Muscle layer of duodenum (tissue), 2 donors: ENCODE results near the gene SLC19A1.

Experiments
- H3K27ac ChIP-seq: one replicate; pipeline ENCODE4 v1.7.0; 2013; ENCODE audit warnings: mild to moderate bottlenecking, low read length
- H3K27me3 ChIP-seq: one replicate; pipeline ENCODE4 v1.7.0; 2013; ENCODE audit warnings: low read depth, mild to moderate bottlenecking, control low read depth, low read length
- H3K36me3 ChIP-seq, 2 donors: one replicate each; pipeline ENCODE4 v1.7.0; 2013; ENCODE audit warnings: low read length in 2 of 2, control low read depth in 1 of 2, mild to moderate bottlenecking in 1 of 2; ENCODE audit not compliant: insufficient read depth in 2 of 2, control insufficient read depth in 1 of 2
- H3K4me1 ChIP-seq, 2 donors: one replicate each; pipeline ENCODE4 v1.7.0; 2013; ENCODE audit warnings: low read length in 2 of 2, mild to moderate bottlenecking in 2 of 2, control low read depth in 1 of 2, moderate library complexity in 1 of 2; ENCODE audit not compliant: insufficient read depth in 2 of 2, control insufficient read depth in 1 of 2
- H3K4me3 ChIP-seq, 2 donors: one replicate each; pipeline ENCODE4 v1.7.0; 2013; ENCODE audit warnings: low read length in 2 of 2, low read depth in 1 of 2, mild to moderate bottlenecking in 1 of 2
- H3K9me3 ChIP-seq, 2 donors: one replicate each; pipeline ENCODE4 v1.7.0; 2013; ENCODE audit warnings: low read length in 2 of 2, control low read depth in 1 of 2, mild to moderate bottlenecking in 1 of 2; ENCODE audit not compliant: control insufficient read depth in 1 of 2
- donor health status: healthy.

Gene SLC19A1

GRCh38 chr21:45494851-45495680 lies 47.2 kb downstream of the SLC19A1 start:
- H3K4me3 ChIP-seq = no peak overlapping the region
- H3K36me3 ChIP-seq = peaks cover 10 to 55% of the 10 kb centered on the region in 2 donors
- H3K9me3 ChIP-seq = no peaks in the 10 kb centered on the region
- no peak overlapping the region for H3K27ac ChIP-seq
- H3K4me1 ChIP-seq = no peaks in the 10 kb centered on the region
- no peaks in the 10 kb centered on the region for H3K27me3 ChIP-seq

GRCh38 chr21:45494135-45494850 lies 47.9 kb downstream of the SLC19A1 start:
- H3K27ac ChIP-seq = no peak overlapping the region
- peaks cover 10 to 51% of the 10 kb centered on the region in 2 donors for H3K36me3 ChIP-seq
- no peaks in the 10 kb centered on the region for H3K9me3 ChIP-seq
- no peaks in the 10 kb centered on the region for H3K27me3 ChIP-seq
- H3K4me3 ChIP-seq = no peak overlapping the region
- no peaks in the 10 kb centered on the region for H3K4me1 ChIP-seq

GRCh38 chr21:45493401-45494001 lies 48.7 kb downstream of the SLC19A1 start:
- no peak overlapping the region for H3K27ac ChIP-seq
- no peaks in the 10 kb centered on the region for H3K27me3 ChIP-seq
- H3K4me3 ChIP-seq = no peak overlapping the region
- no peaks in the 10 kb centered on the region for H3K9me3 ChIP-seq
- H3K4me1 ChIP-seq = no peaks in the 10 kb centered on the region
- peaks cover 10 to 43% of the 10 kb centered on the region in 2 donors for H3K36me3 ChIP-seq

DNA sequence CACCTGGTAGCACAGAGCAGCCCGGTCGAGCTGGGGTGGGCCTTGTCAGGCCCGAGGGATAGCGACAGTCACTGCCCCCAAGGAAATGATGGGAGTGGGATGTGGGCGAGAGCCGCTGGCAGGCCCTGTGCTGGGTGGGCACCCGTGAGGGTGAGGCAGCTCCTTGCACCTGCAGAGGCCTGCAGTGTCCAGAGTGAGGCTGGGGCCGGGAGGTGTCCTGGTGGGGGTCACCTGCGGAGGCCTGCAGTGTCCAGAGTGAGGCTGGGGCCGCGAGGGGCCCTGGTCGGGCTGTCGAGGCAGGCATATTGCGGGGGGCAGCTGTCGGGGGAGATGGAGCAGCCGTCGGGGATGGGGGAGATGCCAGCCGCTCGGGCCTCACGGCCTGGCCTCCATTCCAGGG lies 49.5 kb downstream of the SLC19A1 start:
- Histone ChIP-seq H3K4me3 (no peak overlapping the region), H3K9me3 (no peaks in the 10 kb centered on the region), H3K36me3 (peaks cover 10 to 37% of the 10 kb centered on the region in 2 donors), H3K4me1 (no peaks in the 10 kb centered on the region), H3K27ac (no peak overlapping the region), H3K27me3 (no peaks in the 10 kb centered on the region)

DNA sequence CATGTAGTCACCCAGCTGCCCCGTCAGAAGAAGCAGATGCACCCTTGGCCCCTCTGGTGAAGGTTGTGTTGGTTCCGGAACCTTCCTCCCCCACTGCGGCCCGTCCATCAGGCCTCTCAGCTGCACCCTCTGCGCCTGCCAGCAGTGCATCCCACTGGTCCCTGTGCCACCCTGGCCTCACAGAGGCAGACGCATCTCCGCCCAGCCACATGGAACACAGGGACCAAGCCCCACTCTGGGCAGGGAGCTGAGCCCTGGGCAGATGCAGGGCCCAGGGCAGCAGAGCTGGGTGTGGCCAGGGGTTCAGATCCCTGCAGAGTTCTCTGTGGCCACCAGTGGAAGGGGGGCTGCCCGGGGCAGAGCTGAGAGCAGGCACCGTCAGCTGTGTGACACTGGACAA lies 50.6 kb downstream of the SLC19A1 start:
- H3K4me3 ChIP-seq = no peak overlapping the region
- no peaks in the 10 kb centered on the region for H3K27me3 ChIP-seq
- no peaks in the 10 kb centered on the region for H3K4me1 ChIP-seq
- H3K27ac ChIP-seq = no peak overlapping the region
- no peaks in the 10 kb centered on the region for H3K9me3 ChIP-seq
- H3K36me3 ChIP-seq = peaks cover 5 to 25% of the 10 kb centered on the region in 2 donors

GRCh38 chr21:45491056-45491455 lies 51.2 kb downstream of the SLC19A1 start:
- Histone ChIP-seq H3K27ac (no peak overlapping the region), H3K4me1 (no peaks in the 10 kb centered on the region), H3K36me3 (peaks cover 5 to 20% of the 10 kb centered on the region in 2 donors), H3K27me3 (no peaks in the 10 kb centered on the region), H3K4me3 (no peak overlapping the region), H3K9me3 (no peaks in the 10 kb centered on the region)

GRCh38 chr21:45490049-45490731 lies 52.0 kb downstream of the SLC19A1 start:
- Histone ChIP-seq H3K4me1 (no peaks in the 10 kb centered on the region), H3K36me3 (peaks cover 0 to 12% of the 10 kb centered on the region in 2 donors), H3K9me3 (no peaks in the 10 kb centered on the region), H3K27ac (no peak overlapping the region), H3K27me3 (no peaks in the 10 kb centered on the region), H3K4me3 (no peak overlapping the region)

DNA sequence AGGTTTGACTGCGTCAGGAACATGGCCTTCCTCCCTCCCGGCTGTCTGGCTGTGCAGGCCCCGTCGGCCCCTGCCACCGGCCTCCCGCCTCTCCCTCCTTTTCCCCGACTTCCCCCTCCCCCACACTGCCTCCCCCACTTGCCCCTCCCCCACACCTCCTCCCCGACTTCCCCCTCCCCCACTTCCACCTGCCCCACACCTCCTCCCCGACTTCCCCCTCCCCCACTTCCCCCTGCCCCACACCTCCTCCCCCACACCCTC lies 52.6 kb downstream of the SLC19A1 start:
- no peaks in the 10 kb centered on the region for H3K9me3 ChIP-seq
- no peaks in the 10 kb centered on the region for H3K27me3 ChIP-seq
- H3K4me3 ChIP-seq = no peak overlapping the region
- H3K4me1 ChIP-seq = no peaks in the 10 kb centered on the region
- no peak overlapping the region for H3K27ac ChIP-seq
- peaks cover 0 to 8% of the 10 kb centered on the region in 2 donors for H3K36me3 ChIP-seq

DNA sequence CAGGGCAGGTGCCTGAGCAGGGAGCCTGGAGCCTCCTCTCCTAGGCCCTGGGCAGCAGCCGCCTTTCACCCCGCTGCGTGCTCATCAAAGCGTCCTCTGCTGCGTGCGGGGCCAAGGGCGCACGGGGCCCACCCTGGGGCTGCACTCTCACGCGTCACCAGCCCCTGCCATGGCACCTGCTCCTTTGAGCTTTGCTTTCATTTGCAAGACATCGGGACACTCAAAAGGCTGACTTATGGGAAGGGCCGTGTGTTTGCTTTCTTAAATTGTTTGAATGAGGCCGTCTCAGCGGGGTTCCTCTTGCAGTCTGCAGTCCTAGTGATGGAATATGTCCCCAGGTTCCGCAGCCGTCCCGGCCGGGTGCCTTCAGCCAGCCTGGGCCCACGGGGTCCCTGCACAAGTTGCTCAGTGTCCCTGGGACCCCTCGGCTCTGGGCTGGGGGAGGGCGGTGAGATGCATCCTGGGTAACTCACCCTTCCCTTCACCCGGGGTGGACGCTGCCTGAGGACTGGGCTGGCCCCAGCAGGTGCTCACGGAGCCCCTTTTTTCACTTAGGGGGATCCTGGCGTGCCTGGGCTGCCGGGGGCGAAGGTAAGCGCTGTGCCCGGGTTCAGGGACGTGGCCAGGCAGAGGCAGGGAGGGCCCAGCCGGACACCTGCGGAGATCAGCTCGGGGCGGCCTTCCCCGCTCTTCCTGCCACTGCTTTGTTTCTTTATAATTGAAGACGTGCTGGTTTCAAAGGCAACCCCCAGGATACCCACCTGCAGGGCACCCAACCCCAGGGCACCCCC lies 53.1 kb downstream of the SLC19A1 start:
- H3K4me3 ChIP-seq = no peak overlapping the region
- H3K9me3 ChIP-seq = no peaks in the 10 kb centered on the region
- H3K27me3 ChIP-seq = no peaks in the 10 kb centered on the region
- peaks cover 4 to 8% of the 10 kb centered on the region in 2 donors for H3K36me3 ChIP-seq
- no peak overlapping the region for H3K27ac ChIP-seq
- H3K4me1 ChIP-seq = no peaks in the 10 kb centered on the region

DNA sequence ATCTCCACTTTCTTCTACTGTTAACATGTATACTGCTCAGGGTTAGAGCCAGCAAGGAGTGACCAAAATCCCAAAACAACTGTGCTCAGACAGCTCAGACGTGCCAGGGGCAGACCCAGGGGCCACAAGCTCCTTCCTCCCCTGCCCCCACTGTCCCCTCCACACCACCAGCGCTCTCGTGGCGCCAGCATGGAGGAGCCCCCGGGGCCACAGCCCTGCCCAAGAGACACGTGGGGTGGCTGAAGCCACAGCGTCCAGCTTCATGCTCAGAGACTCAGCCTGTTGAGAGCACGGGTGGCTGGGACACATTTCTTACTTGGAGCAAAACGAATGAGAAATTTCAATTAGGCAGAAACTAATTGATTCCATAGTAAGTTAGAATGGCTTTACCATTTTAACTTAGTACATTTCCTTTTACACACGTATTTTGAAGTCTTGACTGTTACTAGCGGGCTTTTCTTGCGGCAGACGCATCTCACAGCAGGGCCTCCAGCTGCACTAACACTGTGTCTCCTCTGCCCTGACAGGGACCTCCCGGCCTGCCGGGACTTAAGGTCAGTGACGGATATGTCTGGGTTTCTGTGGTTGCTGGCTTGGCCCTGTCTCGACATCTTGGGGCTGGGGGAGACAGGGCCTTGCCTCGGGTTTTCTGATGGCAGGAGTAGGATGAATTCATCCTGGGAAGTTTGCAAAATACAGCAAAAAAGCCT lies 54.2 kb downstream of the SLC19A1 start:
- peaks cover 8 to 9% of the 10 kb centered on the region in 2 donors for H3K36me3 ChIP-seq
- H3K27me3 ChIP-seq = no peaks in the 10 kb centered on the region
- no peak overlapping the region for H3K27ac ChIP-seq
- H3K9me3 ChIP-seq = no peaks in the 10 kb centered on the region
- H3K4me1 ChIP-seq = no peaks in the 10 kb centered on the region
- no peak overlapping the region for H3K4me3 ChIP-seq
